Pulmonary artery endothelial cell (primary cell): ENCODE results near the gene GATM. TPM values are rescaled to one million over a fixed set of nuclear protein-coding genes. Genes with fewer than 3 reads are reported as not detected.
"Not testable (repeated sequence)": the region's sequence is repeated elsewhere in the genome, so short reads cannot be mapped to it uniquely, and the experiment has no call there.

Experiments used
- DNase-seq: peaks from one replicate; pipeline ENCODE4 v3.0.0-alpha.2; 2011; ENCODE audit warnings: low read depth, low spot score
- total RNA-seq: library from RNA; depleted of rRNA; stranded (reverse); fragments of >200 nt; gene quantifications from 2 replicates; pipeline ENCODE4 v1.2.3, GENCODE V29; 2014

The GATM gene
- total RNA-seq, 1 donor from 2014 or later, result 0.53 TPM

- no peak for DNase-seq
Measured at GRCh38 chr15:45351227-45351626, 27.1 kb downstream of the GATM start.

- no peak for DNase-seq
Measured at GRCh38 chr15:45349623-45350022, 28.7 kb downstream of the GATM start.

GRCh38 chr15:45347989-45348388 lies 30.4 kb downstream of the GATM start:
- DNase-seq, result no peak

- DNase-seq, result no peak
Measured at GRCh38 chr15:45347033-45347432, 31.3 kb downstream of the GATM start.

- no peak for DNase-seq
Measured at GRCh38 chr15:45346381-45346780, 32.0 kb downstream of the GATM start.

- no peak for DNase-seq
Measured at GRCh38 chr15:45343258-45343860, 35.0 kb downstream of the GATM start.

- no peak for DNase-seq
Measured at GRCh38 chr15:45341790-45342189, 36.6 kb downstream of the GATM start.

GRCh38 chr15:45340429-45340828 lies 37.9 kb downstream of the GATM start:
- DNase-seq, result no peak

GRCh38 chr15:45338417-45338816 lies 39.9 kb downstream of the GATM start:
- no peak for DNase-seq

- DNase-seq, result no peak
Measured at GRCh38 chr15:45337224-45337623, 41.1 kb downstream of the GATM start.

- no peak for DNase-seq
Measured at GRCh38 chr15:45333550-45333949, 44.8 kb downstream of the GATM start.

GRCh38 chr15:45332694-45333093 lies 45.6 kb downstream of the GATM start:
- DNase-seq, result no peak

- no peak for DNase-seq
Measured at GRCh38 chr15:45331972-45332371, 46.4 kb downstream of the GATM start.

GRCh38 chr15:45328663-45329062 lies 49.7 kb downstream of the GATM start:
- DNase-seq, result no peak

- DNase-seq, result no peak
Measured at GRCh38 chr15:45326741-45327140, 51.6 kb downstream of the GATM start.

GRCh38 chr15:45326280-45326679 lies 52.1 kb downstream of the GATM start:
- DNase-seq, result no peak

- DNase-seq, result no peak
Measured at GRCh38 chr15:45320581-45321205, 57.7 kb downstream of the GATM start.

- no peak for DNase-seq
Measured at GRCh38 chr15:45319472-45320214, 58.7 kb downstream of the GATM start.

- DNase-seq, result no peak
Measured at GRCh38 chr15:45314960-45315359, 63.4 kb downstream of the GATM start.

GRCh38 chr15:45314117-45314516 lies 64.2 kb downstream of the GATM start:
- not testable (repeated sequence) for DNase-seq
